Upper lobe of left lung (tissue), 6 donors: Measurements from ENCODE around the gene TRIM29. TPM values are rescaled to one million over a fixed set of nuclear protein-coding genes. Genes with fewer than 3 reads are reported as not detected.

Experiments used
- ATAC-seq, 2 donors: fragments of 200-7000 bp; cut with Tn5 transposase; one replicate each; pipeline ENCODE4 v1.9.1; 2022; ENCODE audit warnings: mild to moderate bottlenecking in 2 of 2, moderate library complexity in 2 of 2; ENCODE audit not compliant: low FRiP score in 2 of 2
- DNase-seq, 2 donors: peaks; one replicate each; pipeline ENCODE4 v3.0.0-alpha.2; 2019 to 2020
- H3K27ac ChIP-seq, 4 donors: fragments of 200-600 bp; sonication (generic); one replicate each; pipeline ENCODE4 v1.5.1; 2016 to 2019
- H3K27me3 ChIP-seq, 4 donors: fragments of 200-600 bp; sonication (generic); one replicate each; pipeline ENCODE4 v1.5.1; 2017 to 2019
- H3K36me3 ChIP-seq, 4 donors: fragments of 200-600 bp; sonication (generic); one replicate each; pipeline ENCODE4 v1.5.1; 2016 to 2019
- H3K4me1 ChIP-seq, 4 donors: fragments of 200-600 bp; sonication (generic); one replicate each; pipeline ENCODE4 v1.5.1; 2018 to 2019
- H3K4me3 ChIP-seq, 4 donors: fragments of 200-600 bp; sonication (generic); one replicate each; pipeline ENCODE4 v1.5.1; 2017 to 2019; ENCODE audit warnings: mild to moderate bottlenecking in 2 of 4, moderate library complexity in 1 of 4
- H3K9me3 ChIP-seq, 4 donors: fragments of 200-600 bp; sonication (generic); one replicate each; pipeline ENCODE4 v1.5.1; 2018 to 2019
- EP300 ChIP-seq, 4 donors: sonication (generic); formaldehyde crosslinking; IDR thresholded peaks; one replicate each; pipeline ENCODE4 v1.5.1; 2017; ENCODE audit warnings: antibody characterized with exemption in 4 of 4, control low read depth in 2 of 4
- POLR2A ChIP-seq, 4 donors: fragments of 450-650 bp; IDR thresholded peaks; one replicate each; pipeline ENCODE4 v1.5.1; 2016 to 2017; ENCODE audit warnings: antibody characterized with exemption in 4 of 4, mild to moderate bottlenecking in 2 of 4
- POLR2AphosphoS5 ChIP-seq, 2 donors: sonication (generic); formaldehyde crosslinking; IDR thresholded peaks; one replicate each; pipeline ENCODE4 v1.5.1; 2017; ENCODE audit warnings: antibody characterized with exemption in 2 of 2
- WGBS, 2 donors: methylation state at CpG; one replicate each; pipeline ENCODE4 v1.1.5; 2017 to 2018; 5-methylcytosine and 5-hydroxymethylcytosine counted together
- total RNA-seq, 6 donors: library from RNA; depleted of rRNA in 4 of 6; stranded (reverse); fragments of >200 nt in 4 of 6; gene quantifications; one replicate each; pipeline versions ENCODE4 v1.1.0 to v1.2.1, GENCODE V29; 2016 to 2021
- TF ChIP-seq, protein P1 (sequence below), 6 experiments: fragments of 450-650 bp in 4 of 6; fragments of 200-600 bp in 2 of 6; sonication (generic) in 2 of 6; IDR thresholded peaks; one replicate each; pipeline ENCODE4 v1.5.1; 2016 to 2019; ENCODE audit warnings: antibody characterized with exemption in 6 of 6
- donor health status: DM: no; HTN: no; CAD: no; lungs with moderate emphysema.
- donor health status: DM: no; HTN: yes; CAD: no; lungs with severe emphysema.

Gene TRIM29
- total RNA-seq, 6 donors from 2014 or later, result 2.3 to 36.7 (median 8.4) TPM

- DNase-seq (no peak), ATAC-seq (no peak)
- Histone ChIP-seq H3K27ac (no peak overlapping the region), H3K4me1 (no peaks in the 10 kb centered on the region), H3K36me3 (no peaks in the 10 kb centered on the region), H3K27me3 (no peaks in the 10 kb centered on the region), H3K4me3 (no peak overlapping the region), H3K9me3 (no peaks in the 10 kb centered on the region)
- WGBS, 2 donors, result 50 to 65% methylated on average over 8 to 19 of the region's 20 CpGs
- TF ChIP-seq EP300 (IDR thresholded peaks at IDR 0.05) (no peak), POLR2AphosphoS5 (IDR thresholded peaks at IDR 0.05) (no peak), POLR2A (IDR thresholded peaks at IDR 0.05) (no peak)
- TF ChIP-seq, protein P1, sequence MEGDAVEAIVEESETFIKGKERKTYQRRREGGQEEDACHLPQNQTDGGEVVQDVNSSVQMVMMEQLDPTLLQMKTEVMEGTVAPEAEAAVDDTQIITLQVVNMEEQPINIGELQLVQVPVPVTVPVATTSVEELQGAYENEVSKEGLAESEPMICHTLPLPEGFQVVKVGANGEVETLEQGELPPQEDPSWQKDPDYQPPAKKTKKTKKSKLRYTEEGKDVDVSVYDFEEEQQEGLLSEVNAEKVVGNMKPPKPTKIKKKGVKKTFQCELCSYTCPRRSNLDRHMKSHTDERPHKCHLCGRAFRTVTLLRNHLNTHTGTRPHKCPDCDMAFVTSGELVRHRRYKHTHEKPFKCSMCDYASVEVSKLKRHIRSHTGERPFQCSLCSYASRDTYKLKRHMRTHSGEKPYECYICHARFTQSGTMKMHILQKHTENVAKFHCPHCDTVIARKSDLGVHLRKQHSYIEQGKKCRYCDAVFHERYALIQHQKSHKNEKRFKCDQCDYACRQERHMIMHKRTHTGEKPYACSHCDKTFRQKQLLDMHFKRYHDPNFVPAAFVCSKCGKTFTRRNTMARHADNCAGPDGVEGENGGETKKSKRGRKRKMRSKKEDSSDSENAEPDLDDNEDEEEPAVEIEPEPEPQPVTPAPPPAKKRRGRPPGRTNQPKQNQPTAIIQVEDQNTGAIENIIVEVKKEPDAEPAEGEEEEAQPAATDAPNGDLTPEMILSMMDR (IDR thresholded peaks at IDR 0.05), result no peak
Measured at GRCh38 chr11:120115272-120116000, 22.5 kb downstream of the TRIM29 start.

DNA sequence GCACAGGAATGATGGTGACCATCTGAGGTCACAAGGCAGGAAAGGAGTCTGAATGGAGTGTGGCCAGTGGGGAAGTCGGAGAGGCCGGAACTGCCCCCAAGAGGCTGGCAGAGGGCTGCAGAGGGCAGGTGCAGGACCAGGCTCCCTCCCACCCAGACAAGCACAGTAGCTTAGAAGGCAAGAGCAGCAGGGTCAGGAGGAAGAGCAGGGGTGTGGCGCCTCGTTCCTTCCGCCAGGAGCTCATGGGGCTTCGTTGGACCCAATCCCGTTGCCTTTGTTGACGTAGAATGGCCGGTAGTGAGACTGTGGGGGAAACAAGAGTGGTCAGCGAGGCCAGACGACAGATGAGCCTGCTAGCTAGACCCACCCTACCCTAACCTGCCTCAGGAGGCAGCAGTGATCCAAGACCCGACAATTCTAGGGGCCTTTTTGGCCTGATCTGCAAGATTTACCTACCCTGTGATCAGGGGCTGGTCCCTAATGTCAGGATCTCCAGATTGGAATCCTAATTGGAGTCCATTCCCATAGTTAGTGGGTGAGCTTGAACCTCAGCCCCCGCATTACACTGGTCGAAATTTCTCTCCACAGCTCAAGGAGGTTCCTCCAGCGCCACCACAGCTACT is 25.6 kb downstream of the TRIM29 start:
- Histone ChIP-seq H3K36me3 (no peaks in the 10 kb centered on the region), H3K4me3 (no peak overlapping the region), H3K27me3 (no peaks in the 10 kb centered on the region), H3K9me3 (no peaks in the 10 kb centered on the region), H3K27ac (no peak overlapping the region), H3K4me1 (no peaks in the 10 kb centered on the region)
- TF ChIP-seq, protein P1 (IDR thresholded peaks at IDR 0.05), result no peak
- TF ChIP-seq POLR2AphosphoS5 (IDR thresholded peaks at IDR 0.05), result no peak
- no peak for TF ChIP-seq EP300 (IDR thresholded peaks at IDR 0.05)
- WGBS, 2 donors, result 68% methylated on average over 14 to 15 of the region's 15 CpGs
- DNase-seq (no peak), ATAC-seq (no peak)

DNA sequence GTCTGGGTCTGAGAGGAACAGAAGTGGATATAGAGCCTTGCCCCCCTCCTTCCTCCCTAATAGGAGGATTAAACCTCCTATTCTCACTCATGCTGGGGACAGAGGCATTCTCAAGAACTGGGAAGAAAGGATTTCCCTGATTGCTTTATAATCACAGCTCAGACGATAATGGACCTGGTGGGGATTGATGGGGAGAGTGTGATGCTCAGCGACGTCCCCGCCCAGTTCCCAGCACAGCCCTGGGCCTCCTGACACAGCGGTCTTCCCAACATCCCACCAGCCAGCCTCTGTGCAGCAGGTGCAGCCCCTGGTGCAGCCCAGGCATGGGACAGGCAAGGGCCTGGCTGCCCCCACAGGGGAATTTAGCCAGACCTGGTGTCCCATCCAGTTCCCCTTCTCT is 28.4 kb downstream of the TRIM29 start:
- ATAC-seq (no peak), DNase-seq (no peak)
- no peak overlapping the region for H3K27ac ChIP-seq
- no peaks in the 10 kb centered on the region for H3K27me3 ChIP-seq
- H3K4me3 ChIP-seq, result no peak overlapping the region
- WGBS, 2 donors, result 78 to 83% methylated on average over 1 to 5 of the region's 5 CpGs
- H3K36me3 ChIP-seq, result no peaks in the 10 kb centered on the region
- H3K9me3 ChIP-seq, result no peaks in the 10 kb centered on the region
- no peaks in the 10 kb centered on the region for H3K4me1 ChIP-seq
- TF ChIP-seq POLR2A (IDR thresholded peaks at IDR 0.05) (no peak), POLR2AphosphoS5 (IDR thresholded peaks at IDR 0.05) (no peak), EP300 (IDR thresholded peaks at IDR 0.05) (no peak)
- TF ChIP-seq, protein P1 (IDR thresholded peaks at IDR 0.05), result no peak

DNA sequence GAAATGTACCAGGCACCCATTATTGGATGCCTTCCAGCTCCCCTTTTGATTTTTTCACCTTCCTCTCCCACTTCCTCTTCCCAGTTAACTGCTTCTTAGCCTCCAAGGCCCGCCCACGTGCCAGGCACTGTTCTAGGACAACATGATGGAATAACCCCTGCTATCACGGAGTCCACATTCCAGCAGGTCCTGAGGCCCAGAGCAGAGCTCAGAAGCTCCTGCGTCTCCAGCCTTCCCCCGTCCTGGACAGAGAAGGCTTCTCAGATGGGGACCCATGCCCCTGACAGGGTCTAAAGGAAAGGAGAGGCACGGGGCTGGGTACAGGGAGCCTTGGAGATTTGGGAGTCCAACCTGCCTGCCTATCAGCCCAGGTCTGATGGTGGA is 29.1 kb downstream of the TRIM29 start:
- WGBS, 2 donors, result 46 to 54% methylated on average over 6 of the region's 6 CpGs
- Histone ChIP-seq H3K9me3 (no peaks in the 10 kb centered on the region), H3K4me3 (no peak overlapping the region), H3K36me3 (no peaks in the 10 kb centered on the region), H3K27me3 (no peaks in the 10 kb centered on the region), H3K27ac (no peak overlapping the region), H3K4me1 (no peaks in the 10 kb centered on the region)
- no peak for TF ChIP-seq POLR2AphosphoS5 (IDR thresholded peaks at IDR 0.05)
- TF ChIP-seq, protein P1 (IDR thresholded peaks at IDR 0.05), result no peak
- TF ChIP-seq EP300 (IDR thresholded peaks at IDR 0.05), result no peak
- DNase-seq, result no peak
- ATAC-seq, result no peak
